Neural cell (in vitro differentiated cells): ENCODE measurements around the gene NDUFA8. TPM values are rescaled to one million over a fixed set of nuclear protein-coding genes. Genes with fewer than 3 reads are reported as not detected.

Experiments
- H2AFZ ChIP-seq: fragments of 200-600, 300-800 bp; sonication (generic), shearing (Covaris generic); 2 replicates; pipeline ENCODE4 v1.6.0; 2014; ENCODE audit warnings: low read depth, mild to moderate bottlenecking, antibody characterized with exemption, low read length, moderate library complexity
- H3F3A ChIP-seq: fragments of 200-600 bp; shearing (Covaris generic); 2 replicates; pipeline ENCODE4 v1.6.1; 2016; ENCODE audit warnings: mild to moderate bottlenecking, moderate library complexity, mixed read lengths, antibody characterized with exemption, low read length; ENCODE audit not compliant: insufficient read depth, poor library complexity, severe bottlenecking
- H3K27ac ChIP-seq: fragments of 200-600, 300-800 bp; sonication (generic), shearing (Covaris generic); 2 replicates; pipeline ENCODE4 v1.5.1; 2014; ENCODE audit warnings: mild to moderate bottlenecking, low read length, moderate library complexity
- H3K27me3 ChIP-seq: fragments of 300-800, 200-600 bp; sonication (generic), shearing (Covaris generic); 2 replicates; pipeline ENCODE4 v1.6.0; 2014; ENCODE audit warnings: mild to moderate bottlenecking, low read depth, low read length, moderate library complexity; ENCODE audit not compliant: insufficient read depth
- H3K36me3 ChIP-seq: fragments of 300-800, 200-600 bp; sonication (generic), shearing (Covaris generic); 2 replicates; pipeline ENCODE4 v1.5.1; 2014; ENCODE audit warnings: mild to moderate bottlenecking, antibody characterized with exemption, low read length, moderate library complexity; ENCODE audit not compliant: insufficient read depth
- H3K4me2 ChIP-seq: fragments of 300-800, 200-600 bp; sonication (generic), shearing (Covaris generic); 2 replicates; pipeline ENCODE4 v1.6.0; 2014; ENCODE audit warnings: mild to moderate bottlenecking, low read length
- H3K4me3 ChIP-seq: fragments of 300-800, 200-600 bp; sonication (generic), shearing (Covaris generic); 2 replicates; pipeline ENCODE4 v1.5.1; 2014; ENCODE audit warnings: mild to moderate bottlenecking, low read length, moderate library complexity
- H3K79me2 ChIP-seq: fragments of 200-600 bp; shearing (Covaris generic); replicated peaks from 2 replicates; pipeline ENCODE4 v1.6.0; 2014; ENCODE audit warnings: mild to moderate bottlenecking, low read length, moderate library complexity; ENCODE audit not compliant: insufficient read depth
- H3K9ac ChIP-seq: fragments of 300-800, 200-600 bp; sonication (generic), shearing (Covaris generic); 2 replicates; pipeline ENCODE4 v1.6.1; 2016; ENCODE audit warnings: mild to moderate bottlenecking, low read length, mixed read lengths
- H3K9me2 ChIP-seq: fragments of 200-600 bp; shearing (Covaris generic); 2 replicates; pipeline ENCODE4 v1.6.1; 2016; ENCODE audit warnings: mild to moderate bottlenecking, low read length, mixed read lengths; ENCODE audit not compliant: insufficient read depth
- H3K9me3 ChIP-seq: fragments of 200-600, 300-800 bp; sonication (generic), shearing (Covaris generic); 2 replicates; pipeline ENCODE4 v1.6.1; 2016; ENCODE audit warnings: mild to moderate bottlenecking, mixed run types, low read length, moderate library complexity, mixed read lengths
- H4K20me1 ChIP-seq: fragments of 200-600 bp; shearing (Covaris generic); 2 replicates; pipeline ENCODE4 v1.6.1; 2016; ENCODE audit warnings: mild to moderate bottlenecking, mixed run types; ENCODE audit not compliant: insufficient read depth
- CTCF ChIP-seq: fragments of 450-650 bp; IDR thresholded peaks from 2 replicates; pipeline ENCODE4 v1.5.1; 2014; ENCODE audit warnings: antibody characterized with exemption, mild to moderate bottlenecking, moderate library complexity; ENCODE audit not compliant: poor library complexity, severe bottlenecking
- EP300 ChIP-seq: fragments of 450-650 bp; conservative IDR thresholded peaks from 2 replicates; pipeline ENCODE4 v1.6.1; 2014; ENCODE audit warnings: antibody characterized with exemption, mild to moderate bottlenecking, moderate library complexity; ENCODE audit not compliant: poor library complexity, severe bottlenecking
- EZH2 ChIP-seq: fragments of 200-600, 300-800 bp; shearing (Covaris generic), sonication (generic); IDR thresholded peaks from 2 replicates; pipeline ENCODE4 v1.6.1; 2014; ENCODE audit warnings: antibody characterized with exemption, low read length, borderline replicate concordance, mild to moderate bottlenecking; ENCODE audit not compliant: insufficient read depth, poor library complexity, severe bottlenecking
- MXI1 ChIP-seq: fragments of 450-650 bp; conservative IDR thresholded peaks from 2 replicates; pipeline ENCODE4 v1.6.1; 2014; ENCODE audit warnings: antibody characterized with exemption, mild to moderate bottlenecking; ENCODE audit not compliant: poor library complexity, severe bottlenecking
- POLR2AphosphoS5 ChIP-seq: IDR thresholded peaks from 2 replicates; pipeline ENCODE4 v1.6.1; 2012
- RAD21 ChIP-seq: fragments of 450-650 bp; conservative IDR thresholded peaks from 2 replicates; pipeline ENCODE4 v1.6.1; 2014; ENCODE audit warnings: antibody characterized with exemption, mild to moderate bottlenecking, moderate library complexity
- REST ChIP-seq: IDR thresholded peaks from 2 replicates; pipeline ENCODE4 v1.6.1; 2012; ENCODE audit warnings: borderline replicate concordance
- SMC3 ChIP-seq: fragments of 450-650 bp; conservative IDR thresholded peaks from 2 replicates; pipeline ENCODE4 v1.6.1; 2014; ENCODE audit warnings: antibody characterized with exemption, mild to moderate bottlenecking, moderate library complexity; ENCODE audit not compliant: poor library complexity
- TAF1 ChIP-seq: IDR thresholded peaks from 2 replicates; pipeline ENCODE4 v1.6.1; 2012; ENCODE audit warnings: low read depth
- polyA plus RNA-seq: library from polyadenylated mRNA; depleted of rRNA; stranded (reverse); fragments of >200 nt; gene quantifications from 2 replicates; pipeline ENCODE4 v1.2.3, GENCODE V29; 2014

NDUFA8 gene
- polyA plus RNA-seq, 1 donor from 2014 or later = 65.0 TPM

GRCh38 chr9:122128969-122129343 is 30.6 kb downstream of the NDUFA8 start:
- Histone ChIP-seq H3K27ac (no peak overlapping the region), H3K4me2 (no peak overlapping the region), H3K79me2 (no peaks in the 10 kb centered on the region), H3K4me3 (no peak overlapping the region), H4K20me1 (no peaks in the 10 kb centered on the region), H3K9ac (no peak overlapping the region), H3K9me3 (no peaks in the 10 kb centered on the region), H3F3A (no peaks in the 10 kb centered on the region), H3K27me3 (peaks cover 49% of the 10 kb centered on the region), H3K9me2 (no peaks in the 10 kb centered on the region), H2AFZ (no peak overlapping the region), H3K36me3 (no peaks in the 10 kb centered on the region)
- TF ChIP-seq CTCF (no peak), EZH2 (no peak), POLR2AphosphoS5 (no peak), REST (no peak), TAF1 (no peak), EP300 (no peak), MXI1 (no peak), SMC3 (no peak), RAD21 (no peak)

GRCh38 chr9:122128007-122128968 is 31.3 kb downstream of the NDUFA8 start:
- no peak overlapping the region for H3K4me3 ChIP-seq
- H3K36me3 ChIP-seq = no peaks in the 10 kb centered on the region
- H3F3A ChIP-seq = no peaks in the 10 kb centered on the region
- no peak overlapping the region for H2AFZ ChIP-seq
- H3K9ac ChIP-seq = no peak overlapping the region
- no peak overlapping the region for H3K27ac ChIP-seq
- no peaks in the 10 kb centered on the region for H3K79me2 ChIP-seq
- no peak for TF ChIP-seq RAD21
- no peak for TF ChIP-seq EZH2
- no peak for TF ChIP-seq EP300
- TF ChIP-seq REST = no peak
- TF ChIP-seq TAF1 = no peak
- TF ChIP-seq POLR2AphosphoS5 = no peak
- TF ChIP-seq SMC3 = no peak
- no peak for TF ChIP-seq MXI1
- no peak for TF ChIP-seq CTCF
- H3K27me3 ChIP-seq = peaks cover 49% of the 10 kb centered on the region
- no peaks in the 10 kb centered on the region for H3K9me3 ChIP-seq
- H4K20me1 ChIP-seq = no peaks in the 10 kb centered on the region
- no peaks in the 10 kb centered on the region for H3K9me2 ChIP-seq
- H3K4me2 ChIP-seq = no peak overlapping the region
